K562 (cell line): ENCODE measurements around the gene MPPED2. TPM values are rescaled to one million over a fixed set of nuclear protein-coding genes. Genes with fewer than 3 reads are reported as not detected.

Experiments used
- ATAC-seq: fragments of 200-7000 bp; cut with Tn5 transposase; 3 replicates; pipeline ENCODE4 v1.9.1; 2020; ENCODE audit warnings: moderate library complexity
- BruUV-seq: library from RNA; stranded (reverse); fragments of 400-500 nt; replicated peaks from 2 replicates; lab custom pipeline; 2021; lab: Mats Ljungman, UMichigan
- CTCF ChIA-PET: fragments of 300-600 bp; formaldehyde crosslinking; extraction: SDS; loops from one replicate; lab custom pipeline; 2021; ENCODE audit warnings: low intra/inter-chr PET ratio; lab: Yijun Ruan, JAX
- POLR2A ChIA-PET: fragments of 300-600, 350-650 bp; sonication (Branson Sonifier 250); formaldehyde crosslinking; extraction: SDS; loops from one replicate; lab custom pipeline; 2021; ENCODE audit warnings: antibody characterized with exemption, inconsistent platforms; lab: Yijun Ruan, JAX
- DNase-seq, 4 experiments: peaks; one replicate each; pipeline versions ENCODE4 v3.0.0 to v3.0.0-alpha.2; 2011 to 2018; ENCODE audit warnings: low spot score in 3 of 4, mixed read lengths in 3 of 4; ENCODE audit errors: extremely low read depth in 1 of 4
- FAIRE-seq: peaks from 2 replicates; lab custom pipeline; 2011; peaks lifted over from hg19 to GRCh38; lab: Jason Lieb, UNC
- H2AFZ ChIP-seq: 2 replicates; pipeline ENCODE4 v1.6.0; 2011; ENCODE audit warnings: low read depth, low read length, control low read depth, inconsistent platforms
- H3K27ac ChIP-seq: fragments of 200-600 bp; 3 replicates; pipeline ENCODE4 v1.8.0; 2011; ENCODE audit warnings: low read depth, mild to moderate bottlenecking, control low read depth, inconsistent platforms, low read length, moderate library complexity, mixed read lengths; ENCODE audit errors: extremely low read depth
- H3K27me3 ChIP-seq, 2 experiments: fragments of 300-600 bp in 1 of 2; 2 replicates in 1 of 2; 3 replicates in 1 of 2; pipeline versions ENCODE4 v1.6.0 to v1.8.0; 2011; ENCODE audit warnings: inconsistent platforms in 2 of 2, low read length in 2 of 2, mild to moderate bottlenecking in 1 of 2, mixed read lengths in 1 of 2, moderate library complexity in 1 of 2; ENCODE audit not compliant: control insufficient read depth in 2 of 2, insufficient read depth in 2 of 2
- H3K36me3 ChIP-seq: fragments of 300-600 bp; 3 replicates; pipeline ENCODE4 v1.8.0; 2011; ENCODE audit warnings: mild to moderate bottlenecking, low read length, inconsistent platforms; ENCODE audit not compliant: control insufficient read depth, insufficient read depth
- H3K4me1 ChIP-seq, 2 experiments: fragments of 200-600 bp in 1 of 2; replicated peaks in 1 of 2; 2 replicates in 1 of 2; 3 replicates in 1 of 2; pipeline versions ENCODE4 v1.5.1 to v1.8.0; 2011; ENCODE audit warnings: inconsistent platforms in 2 of 2, low read length in 2 of 2, mild to moderate bottlenecking in 1 of 2, mixed read lengths in 1 of 2, moderate library complexity in 1 of 2; ENCODE audit not compliant: control insufficient read depth in 2 of 2, insufficient read depth in 2 of 2
- H3K4me2 ChIP-seq: 2 replicates; pipeline ENCODE4 v1.6.1; 2011; ENCODE audit warnings: low read length, control low read depth, inconsistent platforms, mixed read lengths; ENCODE audit not compliant: insufficient read depth
- H3K4me3 ChIP-seq: fragments of 200-600 bp; sonication (generic), shearing (Covaris generic); 2 replicates; pipeline ENCODE4 v1.5.1; 2016; ENCODE audit warnings: control low read depth, inconsistent platforms
- H3K79me2 ChIP-seq: fragments of 200-600 bp; 3 replicates; pipeline ENCODE4 v1.8.0; 2011; ENCODE audit warnings: low read length, inconsistent platforms; ENCODE audit not compliant: control insufficient read depth, insufficient read depth
- H3K9ac ChIP-seq, 2 experiments: 2 replicates each; pipeline versions ENCODE4 v1.6.0 to v1.6.1; 2011; ENCODE audit warnings: low read depth in 2 of 2, low read length in 2 of 2, control low read depth in 1 of 2, inconsistent platforms in 1 of 2, mild to moderate bottlenecking in 1 of 2, mixed read lengths in 1 of 2; ENCODE audit not compliant: insufficient read depth in 1 of 2
- H3K9me1 ChIP-seq: one replicate; pipeline ENCODE4 v1.6.0; 2011; ENCODE audit warnings: inconsistent platforms, mild to moderate bottlenecking, low read length, moderate library complexity; ENCODE audit not compliant: control insufficient read depth, insufficient read depth
- H3K9me3 ChIP-seq: replicated peaks from 2 replicates; pipeline ENCODE4 v1.5.1; 2011; ENCODE audit warnings: low read depth, low read length, inconsistent platforms; ENCODE audit not compliant: control insufficient read depth, insufficient read depth
- H4K20me1 ChIP-seq: replicated peaks from 2 replicates; pipeline ENCODE4 v1.6.1; 2011; ENCODE audit warnings: low read length, inconsistent platforms, mixed read lengths; ENCODE audit not compliant: control insufficient read depth, insufficient read depth
- JUN ChIP-seq, 2 experiments: sonication (generic) in 1 of 2; formaldehyde crosslinking in 1 of 2; IDR thresholded peaks; 2 replicates each; pipeline versions ENCODE4 v1.6.1 to v1.8.0; 2012 to 2022; ENCODE audit warnings: borderline replicate concordance in 2 of 2, mild to moderate bottlenecking in 2 of 2, improper control_type of control experiment in 1 of 2, low read depth in 1 of 2, low read length in 1 of 2, missing genetic modification reagents in 1 of 2
- MCM5 ChIP-seq: fragments of 450-650 bp; IDR thresholded peaks from 2 replicates; pipeline ENCODE4 v1.6.1; 2016; ENCODE audit warnings: low read depth
- MYBL2 ChIP-seq, 2 experiments: fragments of 450-650 bp in 1 of 2; sonication (generic) in 1 of 2; formaldehyde crosslinking in 1 of 2; IDR thresholded peaks; 2 replicates each; pipeline versions ENCODE4 v1.6.1 to v1.8.1; 2017 to 2022; ENCODE audit warnings: borderline replicate concordance in 1 of 2, inconsistent platforms in 1 of 2, low read depth in 1 of 2, mild to moderate bottlenecking in 1 of 2, missing genetic modification reagents in 1 of 2, moderate library complexity in 1 of 2
- SREBF1 ChIP-seq: fragments of 150-350 bp; IDR thresholded peaks from 2 replicates; pipeline ENCODE4 v1.6.1; 2014; ENCODE audit warnings: antibody characterized with exemption, low read depth, low read length, borderline replicate concordance
- SRSF9 ChIP-seq: fragments of 200-400 bp; formaldehyde crosslinking; IDR thresholded peaks from 2 replicates; pipeline ENCODE4 v1.6.1; 2017; ENCODE audit warnings: low read depth, low read length, borderline replicate concordance
- TFAM ChIP-seq: fragments of 250-450 bp; sonication (Bioruptor Pico); conservative IDR thresholded peaks from 2 replicates; pipeline ENCODE4 v1.5.0; 2021; ENCODE audit warnings: mild to moderate bottlenecking, moderate library complexity
- WHSC1 ChIP-seq: IDR thresholded peaks from one replicate; pipeline ENCODE4 v1.6.1; 2012; ENCODE audit warnings: low read length, control low read depth, inconsistent platforms
- WGBS: fragments of 100-300 bp; shearing (Covaris generic); methylation state at CpG from one replicate; pipeline ENCODE4 v1.1.6; 2016; ENCODE audit warnings: low coverage, mixed read lengths; ENCODE audit not compliant: insufficient coverage; ENCODE audit errors: missing lambda C conversion rate; 5-methylcytosine and 5-hydroxymethylcytosine counted together
- in situ Hi-C: fragments of 300-500 bp; cut with MboI; formaldehyde crosslinking; loops from 4 replicates; pipeline ENCODE4 v1.15.0; 2018; ENCODE audit warnings: inconsistent platforms, mixed read lengths
- intact Hi-C: fragments of 100-400 bp; cut with micrococcal nuclease; formaldehyde crosslinking; loops from 2 replicates; pipeline ENCODE4 v1.14.2; 2022
- polyA plus RNA-seq, 8 experiments: library from polyadenylated mRNA; depleted of rRNA in 4 of 8; stranded (reverse) in 5 of 8; unstranded in 3 of 8; fragments of >200 nt; fragmentation: Nextera tagmentation in 2 of 8; fragmentation: Illumina TruSeq in 1 of 8; extraction: Ambion mirVana in 2 of 8; extraction: Trizol in 1 of 8; gene quantifications; 2 replicates each; pipeline versions ENCODE4 v1.2.1 to v1.2.3, GENCODE V29; 2011 to 2014; ENCODE audit warnings: inconsistent platforms in 1 of 8, missing spikeins in 1 of 8
- total RNA-seq, 7 experiments: library from RNA; depleted of rRNA in 6 of 7; stranded (reverse); fragments of >200 nt in 6 of 7; fragmentation: Illumina TruSeq in 2 of 7; extraction: Trizol in 2 of 7; gene quantifications; 2 replicates each; pipeline versions ENCODE4 v1.2.1 to v1.2.3, GENCODE V29; 2011 to 2021; ENCODE audit warnings: low replicate concordance in 1 of 7
- TF ChIP-seq, protein P1 (sequence below): sonication (generic); formaldehyde crosslinking; IDR thresholded peaks from 2 replicates; pipeline ENCODE4 v1.8.0; 2023; ENCODE audit warnings: mild to moderate bottlenecking, missing genetic modification reagents

MPPED2 gene
- total and polyA plus RNA-seq, 9 of the 15 experiments (the other 6 are each of a cell fraction or from before 2014, with no cell fraction given): not detected

DNA sequence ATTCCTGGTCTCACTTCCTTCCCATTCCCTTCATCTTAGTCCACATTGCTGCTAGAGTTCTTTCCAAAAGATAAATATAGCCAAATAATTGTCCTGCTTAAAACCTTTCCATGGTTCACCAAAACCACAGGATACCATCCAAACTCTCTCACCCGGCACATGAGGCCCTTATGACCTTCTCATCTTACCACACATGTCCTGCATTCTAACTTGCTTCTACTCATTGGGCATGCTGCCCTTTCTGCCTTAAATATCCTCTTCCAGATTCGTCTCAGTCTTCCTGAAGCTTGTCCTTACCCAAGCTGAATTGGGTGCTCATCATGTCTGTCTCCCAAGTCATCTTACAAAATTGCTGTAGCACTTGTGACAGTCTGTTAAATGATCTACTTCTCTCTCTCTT is 114.9 kb downstream of the MPPED2 start:
- H3K27ac ChIP-seq: no peak overlapping the region
- H4K20me1 ChIP-seq: no peaks in the 10 kb centered on the region
- no TSS peak for BruUV-seq
- ChIA-PET CTCF (no interaction called here), POLR2A (no interaction called here)
- TF ChIP-seq, protein P1, sequence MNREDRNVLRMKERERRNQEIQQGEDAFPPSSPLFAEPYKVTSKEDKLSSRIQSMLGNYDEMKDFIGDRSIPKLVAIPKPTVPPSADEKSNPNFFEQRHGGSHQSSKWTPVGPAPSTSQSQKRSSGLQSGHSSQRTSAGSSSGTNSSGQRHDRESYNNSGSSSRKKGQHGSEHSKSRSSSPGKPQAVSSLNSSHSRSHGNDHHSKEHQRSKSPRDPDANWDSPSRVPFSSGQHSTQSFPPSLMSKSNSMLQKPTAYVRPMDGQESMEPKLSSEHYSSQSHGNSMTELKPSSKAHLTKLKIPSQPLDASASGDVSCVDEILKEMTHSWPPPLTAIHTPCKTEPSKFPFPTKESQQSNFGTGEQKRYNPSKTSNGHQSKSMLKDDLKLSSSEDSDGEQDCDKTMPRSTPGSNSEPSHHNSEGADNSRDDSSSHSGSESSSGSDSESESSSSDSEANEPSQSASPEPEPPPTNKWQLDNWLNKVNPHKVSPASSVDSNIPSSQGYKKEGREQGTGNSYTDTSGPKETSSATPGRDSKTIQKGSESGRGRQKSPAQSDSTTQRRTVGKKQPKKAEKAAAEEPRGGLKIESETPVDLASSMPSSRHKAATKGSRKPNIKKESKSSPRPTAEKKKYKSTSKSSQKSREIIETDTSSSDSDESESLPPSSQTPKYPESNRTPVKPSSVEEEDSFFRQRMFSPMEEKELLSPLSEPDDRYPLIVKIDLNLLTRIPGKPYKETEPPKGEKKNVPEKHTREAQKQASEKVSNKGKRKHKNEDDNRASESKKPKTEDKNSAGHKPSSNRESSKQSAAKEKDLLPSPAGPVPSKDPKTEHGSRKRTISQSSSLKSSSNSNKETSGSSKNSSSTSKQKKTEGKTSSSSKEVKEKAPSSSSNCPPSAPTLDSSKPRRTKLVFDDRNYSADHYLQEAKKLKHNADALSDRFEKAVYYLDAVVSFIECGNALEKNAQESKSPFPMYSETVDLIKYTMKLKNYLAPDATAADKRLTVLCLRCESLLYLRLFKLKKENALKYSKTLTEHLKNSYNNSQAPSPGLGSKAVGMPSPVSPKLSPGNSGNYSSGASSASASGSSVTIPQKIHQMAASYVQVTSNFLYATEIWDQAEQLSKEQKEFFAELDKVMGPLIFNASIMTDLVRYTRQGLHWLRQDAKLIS: no peak
- TF ChIP-seq MCM5 (no peak), SRSF9 (no peak), TFAM (no peak), JUN (IDR thresholded peaks at IDR 0.05; ENCODE audit: borderline replicate concordance, low read depth, low read length) (no peak), JUN (CRISPR knock-in tag; IDR thresholded peaks at IDR 0.05; ENCODE audit: borderline replicate concordance) (no peak), SREBF1 (no peak), MYBL2 (IDR thresholded peaks at IDR 0.05; ENCODE audit: low read depth) (no peak), MYBL2 (CRISPR knock-in tag; IDR thresholded peaks at IDR 0.05; ENCODE audit: borderline replicate concordance) (no peak), WHSC1 (no peak)
- 0% methylated on average over 2 of the region's 2 CpGs for WGBS
- intact Hi-C loops: no loop called here
- H3K9ac ChIP-seq: no peak overlapping the region
- ATAC-seq (no peak), FAIRE-seq (no peak), DNase-seq (no peak)
- no peaks in the 10 kb centered on the region for H3K36me3 ChIP-seq
- no peaks in the 10 kb centered on the region for H3K27me3 ChIP-seq
- H3K4me3 ChIP-seq: no peak overlapping the region
- no peaks in the 10 kb centered on the region for H3K9me3 ChIP-seq
- H3K4me2 ChIP-seq: no peak overlapping the region
- no peaks in the 10 kb centered on the region for H3K79me2 ChIP-seq
- H3K4me1 ChIP-seq: no peaks in the 10 kb centered on the region
- no peak overlapping the region for H2AFZ ChIP-seq
- in situ Hi-C loops: no loop called here
- no peaks in the 10 kb centered on the region for H3K9me1 ChIP-seq
